LNCAP (cell line): Measurements from ENCODE around the gene MAB21L3.

Experiments used
- CTCF ChIP-seq: fragments of 450-650 bp; IDR thresholded peaks from 2 replicates; pipeline ENCODE4 v1.5.1; 2017; ENCODE audit warnings: mild to moderate bottlenecking

MAB21L3 gene

GRCh38 chr1:116152950-116153691, 41.9 kb downstream of the MAB21L3 start:
- no peak for TF ChIP-seq CTCF

GRCh38 chr1:116153692-116154031, 42.5 kb downstream of the MAB21L3 start:
- no peak for TF ChIP-seq CTCF

- TF ChIP-seq CTCF, result no peak
Observed at GRCh38 chr1:116154536-116154935, 43.3 kb downstream of the MAB21L3 start.

DNA sequence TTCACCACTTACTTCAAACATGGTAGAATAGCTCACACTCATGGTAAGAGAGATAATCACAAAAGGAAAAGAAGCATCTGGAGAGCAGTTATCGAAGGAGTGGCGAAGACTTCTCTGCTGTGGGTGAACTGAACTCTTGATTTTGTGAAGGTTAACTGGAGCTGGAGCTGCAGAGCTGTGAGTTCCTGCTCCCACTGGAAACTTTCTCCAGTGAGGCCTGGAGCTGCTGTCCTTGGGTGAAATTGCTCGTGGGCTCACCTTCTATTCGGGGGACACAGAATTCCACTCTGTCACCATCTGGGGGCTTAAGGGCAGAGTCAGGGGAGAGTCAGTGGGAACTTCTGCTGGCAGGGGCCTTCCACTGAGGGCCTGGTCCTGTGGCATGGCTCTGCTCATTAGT, 45.9 kb downstream of the MAB21L3 start:
- no peak for TF ChIP-seq CTCF

- no peak for TF ChIP-seq CTCF
Observed at GRCh38 chr1:116159177-116159576, 48.0 kb downstream of the MAB21L3 start.

GRCh38 chr1:116159611-116160010, 48.4 kb downstream of the MAB21L3 start:
- no peak for TF ChIP-seq CTCF

- no peak for TF ChIP-seq CTCF
Observed at GRCh38 chr1:116161390-116161789, 50.2 kb downstream of the MAB21L3 start.

GRCh38 chr1:116161877-116162390, 50.7 kb downstream of the MAB21L3 start:
- no peak for TF ChIP-seq CTCF
